ENCODE measurements around the gene COL6A2. TPM values are rescaled to one million over a fixed set of nuclear protein-coding genes. Genes with fewer than 3 reads are reported as not detected.

Gene COL6A2
- total and polyA plus RNA-seq, 8 donors, result 362 to 647 (median 447) TPM

DNA sequence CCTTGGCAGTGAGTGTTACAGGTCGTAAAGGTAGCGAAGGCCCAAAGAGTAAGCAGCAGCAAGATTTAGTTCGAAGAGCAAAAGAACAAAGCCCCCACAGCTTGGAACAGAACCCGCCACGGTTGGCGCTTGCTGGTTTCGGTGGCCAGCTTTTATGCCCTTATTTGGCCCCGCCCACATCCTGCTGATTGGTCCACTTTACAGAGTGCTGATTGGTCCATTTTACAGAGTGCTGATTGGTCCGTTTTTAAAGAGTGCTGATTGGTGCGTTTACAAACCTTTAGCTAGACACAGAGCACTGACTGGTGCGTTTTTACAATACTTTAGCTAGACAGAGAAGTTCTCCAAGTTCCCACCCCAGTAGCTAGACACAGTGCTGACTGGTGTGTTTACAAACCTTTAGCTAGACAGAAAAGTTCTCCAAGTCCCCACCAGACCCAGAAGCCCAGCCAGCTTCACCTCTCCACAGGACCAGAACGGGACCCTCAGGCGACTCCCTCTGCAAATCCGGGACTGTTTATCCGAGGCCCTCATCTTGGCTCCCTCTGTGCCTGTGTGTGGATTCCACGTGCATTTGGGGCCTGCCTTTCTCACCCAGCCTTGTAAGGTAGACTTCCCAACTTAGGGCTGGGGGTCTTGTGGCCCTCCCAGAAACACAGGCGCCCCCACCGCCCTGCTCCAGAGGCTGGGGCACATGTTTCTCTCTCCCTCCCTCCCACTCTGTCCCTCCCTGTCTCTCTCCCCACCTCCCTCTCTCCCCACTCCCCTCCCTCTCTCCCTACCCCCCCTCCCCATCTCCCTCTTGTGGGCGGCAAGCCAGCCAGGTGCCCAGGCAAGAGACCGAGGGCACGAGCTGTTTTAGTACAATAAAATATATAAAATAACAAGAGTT is 44.9 kb downstream of the COL6A2 start:
- H3K9me3 ChIP-seq, result peaks cover 0 to 3% of the 10 kb centered on the region in 2 donors
- H3K27ac ChIP-seq, result no peak overlapping the region
- no peak overlapping the region for H3K4me3 ChIP-seq
- DNase-seq (peak in 1 of 4 donors; percentile 34), ATAC-seq (no peak)
- intact Hi-C loops (cut with DNase I), result no loop called here
- H3K36me3 ChIP-seq, result no peaks in the 10 kb centered on the region
- TF ChIP-seq CTCF (IDR thresholded peaks at IDR 0.05), result no peak
- peaks cover 0 to 23% of the 10 kb centered on the region in 2 donors for H3K27me3 ChIP-seq
- H3K4me1 ChIP-seq, result peaks cover 0 to 6% of the 10 kb centered on the region in 2 donors

GRCh38 chr21:46144464-46145070 is 46.7 kb downstream of the COL6A2 start:
- ATAC-seq, result no peak
- peaks cover 0 to 3% of the 10 kb centered on the region in 2 donors for H3K9me3 ChIP-seq
- intact Hi-C loops (cut with DNase I), result no loop called here
- no peak overlapping the region for H3K4me3 ChIP-seq
- no peak for TF ChIP-seq CTCF (IDR thresholded peaks at IDR 0.05)
- H3K4me1 ChIP-seq, result peaks cover 0 to 6% of the 10 kb centered on the region in 2 donors
- peak in 1 of 4 donors; percentile 24 for DNase-seq
- no peaks in the 10 kb centered on the region for H3K36me3 ChIP-seq
- H3K27ac ChIP-seq, result no peak overlapping the region
- peaks cover 0 to 7% of the 10 kb centered on the region in 2 donors for H3K27me3 ChIP-seq

DNA sequence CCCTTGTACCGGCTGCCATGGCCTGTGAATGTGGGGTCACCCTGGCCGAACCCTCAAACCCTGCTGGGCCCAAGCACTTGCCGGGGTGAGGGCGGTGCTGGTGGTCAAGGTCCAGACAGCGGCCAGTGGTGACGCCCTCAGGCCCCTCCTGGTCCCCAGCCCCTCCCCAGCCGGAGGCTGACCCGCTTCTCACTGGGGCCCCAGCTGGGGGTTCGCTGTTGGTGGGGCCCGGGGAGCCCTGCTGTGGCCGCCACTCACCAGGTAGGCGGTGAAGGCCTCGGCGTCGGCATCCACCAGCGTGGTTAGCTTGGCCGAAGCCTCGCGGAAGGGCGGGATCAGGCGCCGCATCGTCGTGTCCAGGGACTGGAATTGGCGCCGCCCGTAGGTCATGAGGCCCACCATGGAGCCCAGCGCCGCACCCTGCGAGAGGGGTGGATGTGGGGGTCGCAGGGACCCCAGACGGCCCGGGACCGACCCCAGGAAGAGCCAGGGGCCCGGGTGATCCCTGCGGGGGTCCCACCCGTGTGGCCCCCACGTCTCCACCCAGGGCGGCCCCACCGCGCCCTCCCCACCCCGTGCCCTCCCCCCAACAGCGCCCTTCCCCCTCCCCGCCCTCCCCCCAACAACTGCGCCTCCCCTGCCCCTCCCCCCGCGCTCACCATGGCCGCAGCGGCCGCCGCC is 47.4 kb downstream of the COL6A2 start:
- intact Hi-C loops (cut with DNase I), result no loop called here
- Histone ChIP-seq H3K9me3 (peaks cover 0 to 3% of the 10 kb centered on the region in 2 donors), H3K36me3 (no peaks in the 10 kb centered on the region), H3K4me1 (peaks cover 0 to 6% of the 10 kb centered on the region in 2 donors), H3K4me3 (no peak overlapping the region), H3K27me3 (no peaks in the 10 kb centered on the region), H3K27ac (no peak overlapping the region)
- DNase-seq (peak in 1 of 4 donors; percentile 73), ATAC-seq (no peak)
- no peak for TF ChIP-seq CTCF (IDR thresholded peaks at IDR 0.05)

GRCh38 chr21:46145840-46146691 is 48.2 kb downstream of the COL6A2 start:
- Histone ChIP-seq H3K36me3 (no peaks in the 10 kb centered on the region), H3K9me3 (peaks cover 0 to 3% of the 10 kb centered on the region in 2 donors), H3K4me3 (no peak overlapping the region), H3K4me1 (peaks cover 0 to 6% of the 10 kb centered on the region in 2 donors), H3K27me3 (peaks cover 0 to 2% of the 10 kb centered on the region in 2 donors), H3K27ac (no peak overlapping the region)
- intact Hi-C loops (cut with DNase I), result no loop called here
- no peak for ATAC-seq
- TF ChIP-seq CTCF (IDR thresholded peaks at IDR 0.05), result no peak
- peak in 1 of 4 donors; percentile 75 for DNase-seq
